GM23248 (cell line): Measurements from ENCODE around the gene ZBTB7C.

Source experiments
- EZH2 ChIP-seq: fragments of 200-600 bp; sonication (generic); IDR thresholded peaks from 2 replicates; pipeline ENCODE4 v1.6.1; 2018; ENCODE audit warnings: antibody characterized with exemption, mild to moderate bottlenecking; ENCODE audit not compliant: insufficient read depth, poor library complexity, severe bottlenecking
- EZH2phosphoT487 ChIP-seq: fragments of 200-600 bp; sonication (generic); IDR thresholded peaks from 2 replicates; pipeline ENCODE4 v1.6.1; 2018; ENCODE audit warnings: antibody characterized with exemption, moderate library complexity, mild to moderate bottlenecking, low read depth; ENCODE audit not compliant: insufficient read depth

- TF ChIP-seq EZH2 (no peak), EZH2phosphoT487 (no peak)
Observed at GRCh38 chr18:48303883-48304282, 105.3 kb downstream of the ZBTB7C start.
